ENCODE measurements around the gene PEAK3.
A peak's percentile ranks its signal among the peaks of the same experiment; 100 is the strongest.
"Not testable (repeated sequence)": the region's sequence is repeated elsewhere in the genome, so short reads cannot be mapped to it uniquely, and the experiment has no call there.

Gene PEAK3

GRCh38 chr19:2288338-2288817, 6.4 kb upstream of the PEAK3 start:
- no peak for DNase-seq

DNA sequence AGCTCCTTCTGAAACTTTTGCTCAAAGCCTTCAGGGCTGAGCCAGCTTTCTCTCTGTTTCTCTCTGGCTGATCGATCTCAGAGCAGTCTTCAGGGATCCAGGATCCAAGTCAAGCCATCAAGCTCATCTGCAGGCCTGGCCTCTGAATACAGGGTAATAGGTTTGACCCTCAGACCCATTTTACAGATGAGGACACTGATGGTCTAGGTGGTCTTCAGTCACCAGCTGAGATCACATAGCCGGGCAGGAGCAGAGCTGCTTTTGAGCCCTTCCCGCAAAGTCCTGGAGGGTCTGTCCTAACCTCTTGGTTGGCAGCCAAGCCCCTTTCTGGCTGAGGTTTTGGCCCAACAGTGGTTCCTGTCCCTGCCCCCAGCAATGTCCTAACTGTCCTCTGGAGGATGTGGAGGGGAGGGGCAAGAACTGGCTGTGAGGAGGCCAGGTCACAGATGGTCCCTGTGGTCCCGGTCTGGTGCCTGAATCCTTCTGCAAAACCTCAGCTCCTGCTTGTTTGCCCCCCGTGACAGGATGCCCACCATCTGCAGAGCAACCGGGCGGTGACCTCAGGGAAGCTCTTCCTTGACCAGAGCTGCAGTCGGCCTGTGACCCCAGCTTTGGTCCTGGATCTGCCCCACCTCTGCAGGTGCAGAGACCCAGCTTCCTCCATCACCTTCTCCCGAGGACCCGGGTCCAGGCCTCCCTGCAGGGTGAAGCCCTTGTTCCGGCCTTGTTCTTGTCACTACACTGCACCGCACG, 5.8 kb upstream of the PEAK3 start:
- no peak for DNase-seq

- no peak for DNase-seq
Measured at GRCh38 chr19:2286402-2287140, 4.6 kb upstream of the PEAK3 start.

- no peak for DNase-seq
Measured at GRCh38 chr19:2283835-2284507, 2.0 kb upstream of the PEAK3 start.

- DNase-seq = no peak
Measured at GRCh38 chr19:2282862-2283237, 875 bp upstream of the PEAK3 start.

DNA sequence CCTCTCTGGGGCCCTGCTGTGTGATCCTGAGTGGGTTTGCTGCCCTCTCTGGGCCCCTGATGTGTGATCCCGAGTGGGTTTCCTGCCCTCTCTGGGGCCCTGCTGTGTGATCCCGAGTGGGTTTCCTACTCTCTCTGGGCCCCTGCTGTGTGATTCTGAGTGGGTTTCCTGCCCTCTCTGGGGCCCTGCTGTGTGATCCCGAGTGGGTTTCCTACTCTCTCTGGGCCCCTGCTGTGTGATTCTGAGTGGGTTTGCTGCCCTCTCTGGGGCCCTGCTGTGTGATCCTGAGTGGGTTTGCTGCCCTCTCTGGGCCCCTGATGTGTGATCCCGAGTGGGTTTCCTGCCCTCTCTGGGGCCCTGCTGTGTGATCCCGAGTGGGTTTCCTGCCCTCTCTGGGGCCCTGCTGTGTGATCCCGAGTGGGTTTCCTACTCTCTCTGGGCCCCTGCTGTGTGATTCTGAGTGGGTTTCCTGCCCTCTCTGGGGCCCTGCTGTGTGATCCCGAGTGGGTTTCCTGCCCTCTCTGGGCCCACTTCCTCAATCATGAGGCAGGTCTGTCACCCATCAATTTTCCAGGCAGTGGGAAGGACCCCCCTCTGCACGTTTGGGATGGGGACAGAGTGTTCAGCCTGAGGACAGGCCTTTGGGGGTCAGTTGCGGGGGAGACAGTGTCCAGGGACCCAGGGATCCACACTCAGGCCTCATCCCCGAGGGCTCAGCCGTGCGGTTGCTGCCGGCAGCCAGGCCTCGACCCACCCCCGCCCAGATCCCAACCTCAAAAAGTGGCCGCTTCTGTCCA, 512 bp downstream of the PEAK3 start:
- not testable (repeated sequence) for DNase-seq

DNA sequence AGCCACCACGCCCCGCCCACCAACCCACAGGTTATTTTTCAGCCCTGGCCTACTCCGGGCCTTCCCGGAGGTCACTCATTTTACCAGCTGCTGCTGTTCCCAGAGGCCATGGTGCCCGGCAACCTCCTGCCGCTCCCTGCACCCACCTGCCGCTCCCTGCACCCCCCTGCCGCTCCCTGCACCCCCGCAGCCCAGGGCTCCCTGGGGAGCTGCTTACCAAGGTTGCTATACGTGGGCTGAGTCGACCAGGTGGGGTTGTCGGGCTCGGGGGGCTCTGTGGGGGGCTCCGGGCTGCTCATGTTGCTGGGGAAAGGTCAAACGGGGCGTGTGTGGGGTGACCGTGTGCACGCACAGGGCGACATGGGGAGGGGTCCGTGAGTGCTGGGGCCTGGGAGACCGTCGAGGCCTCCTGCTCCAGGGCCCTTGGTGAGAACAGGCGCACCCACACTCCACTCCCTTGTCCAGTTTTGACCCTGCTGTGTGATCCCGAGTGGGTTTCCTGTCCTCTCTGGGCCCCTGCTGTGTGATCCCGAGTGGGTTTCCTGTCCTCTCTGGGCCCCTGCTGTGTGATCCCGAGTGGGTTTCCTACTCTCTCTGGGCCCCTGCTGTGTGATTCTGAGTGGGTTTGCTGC, 1.2 kb downstream of the PEAK3 start:
- no peak for DNase-seq

DNA sequence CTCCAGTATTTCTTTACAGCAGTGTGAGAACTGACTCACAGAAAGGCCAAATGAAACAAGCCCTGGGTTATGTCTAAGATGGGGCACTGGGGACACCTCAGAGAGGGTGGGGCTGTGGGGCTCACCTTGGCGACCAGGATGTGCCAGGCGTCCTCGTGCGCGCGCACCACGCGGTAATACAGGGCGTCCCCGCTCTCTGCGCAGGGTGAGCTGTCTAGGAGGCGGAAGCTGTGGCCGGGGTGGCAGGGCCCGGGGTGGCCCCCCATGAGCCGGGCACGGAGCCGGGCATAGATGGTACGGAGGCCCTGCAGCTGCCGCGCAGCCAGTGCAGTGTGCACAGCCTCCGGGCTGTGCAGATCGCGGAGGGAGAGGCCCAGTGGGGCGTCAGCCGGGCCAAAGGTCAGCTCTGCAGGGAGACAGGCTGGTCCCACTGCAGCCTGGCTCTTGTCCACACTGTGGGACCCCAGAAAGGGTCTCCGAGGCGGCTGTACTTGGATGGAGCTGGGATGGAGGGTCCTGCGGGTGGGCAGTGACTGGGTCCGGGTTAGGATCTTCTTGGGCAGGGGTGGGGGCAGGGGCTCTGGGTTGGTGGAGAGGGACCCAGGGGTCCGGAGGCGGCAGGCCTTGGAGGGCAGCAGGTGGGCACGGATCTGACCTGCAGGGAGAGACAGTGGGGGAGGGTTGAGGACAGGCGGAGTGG, 3.4 kb downstream of the PEAK3 start:
- DNase-seq = no peak

DNA sequence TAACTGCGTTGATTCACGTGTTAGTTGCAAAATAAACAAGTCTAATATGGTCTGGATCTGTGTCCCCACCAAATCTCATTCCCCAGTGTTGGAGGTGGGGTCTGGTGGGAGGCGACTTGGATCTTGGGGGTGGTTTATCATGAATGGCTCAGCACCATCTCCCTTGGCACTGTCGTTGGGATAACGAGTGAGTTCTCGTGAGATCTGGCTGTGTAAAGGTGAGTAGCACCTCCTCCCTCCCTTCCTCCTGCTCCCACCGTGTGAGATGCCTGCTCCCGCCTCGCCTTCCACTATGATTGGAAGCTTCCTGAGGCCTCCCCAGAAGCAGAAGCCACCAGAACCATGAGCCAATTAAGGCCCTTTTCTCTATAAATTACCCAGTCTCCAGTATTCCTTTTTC, 4.8 kb downstream of the PEAK3 start:
- DNase-seq = no peak

GRCh38 chr19:2276429-2276986, 5.5 kb downstream of the PEAK3 start:
- no peak for DNase-seq

DNA sequence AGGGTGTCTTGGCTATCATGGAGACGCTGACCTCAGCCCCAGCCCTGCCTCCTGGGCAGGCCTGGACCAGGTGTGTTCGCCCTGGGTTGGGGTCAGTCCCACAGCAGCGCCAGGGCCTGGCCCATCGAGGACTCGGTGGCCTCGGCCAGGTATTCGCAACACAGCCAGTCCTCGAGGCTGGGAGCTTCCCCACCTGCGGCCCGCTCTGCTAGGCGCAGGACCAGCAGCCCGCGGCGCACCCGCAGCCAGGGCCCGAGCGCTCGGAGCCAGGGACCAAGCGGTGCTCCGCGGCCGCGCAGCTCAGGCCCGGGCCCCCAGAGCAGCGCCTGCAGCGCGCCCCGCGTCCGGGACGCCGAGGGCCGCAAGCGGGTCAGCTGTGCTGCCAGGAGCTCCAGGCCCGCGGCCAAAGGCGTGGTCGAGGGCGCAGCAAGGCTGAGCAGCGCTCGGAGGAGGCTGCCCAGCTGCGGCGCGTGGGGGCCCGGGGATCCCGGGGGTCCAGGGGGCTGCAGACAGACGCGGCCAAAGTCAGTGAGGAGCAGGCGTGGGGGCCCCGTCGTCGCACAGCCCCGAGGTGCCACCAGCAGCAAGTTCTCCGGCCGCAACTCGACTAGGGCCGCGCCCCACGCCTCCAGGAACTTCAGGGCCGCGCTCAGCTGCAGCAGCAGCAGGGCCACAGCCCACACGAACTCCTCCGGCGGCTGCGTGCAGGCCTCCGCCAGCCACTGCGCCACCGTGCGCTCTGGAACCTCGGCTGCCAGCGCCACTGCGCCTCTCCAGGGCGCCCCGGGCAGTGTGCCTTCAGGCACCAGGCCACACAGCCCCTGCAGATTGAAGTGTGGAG, 6.2 kb downstream of the PEAK3 start:
- no peak for DNase-seq

DNA sequence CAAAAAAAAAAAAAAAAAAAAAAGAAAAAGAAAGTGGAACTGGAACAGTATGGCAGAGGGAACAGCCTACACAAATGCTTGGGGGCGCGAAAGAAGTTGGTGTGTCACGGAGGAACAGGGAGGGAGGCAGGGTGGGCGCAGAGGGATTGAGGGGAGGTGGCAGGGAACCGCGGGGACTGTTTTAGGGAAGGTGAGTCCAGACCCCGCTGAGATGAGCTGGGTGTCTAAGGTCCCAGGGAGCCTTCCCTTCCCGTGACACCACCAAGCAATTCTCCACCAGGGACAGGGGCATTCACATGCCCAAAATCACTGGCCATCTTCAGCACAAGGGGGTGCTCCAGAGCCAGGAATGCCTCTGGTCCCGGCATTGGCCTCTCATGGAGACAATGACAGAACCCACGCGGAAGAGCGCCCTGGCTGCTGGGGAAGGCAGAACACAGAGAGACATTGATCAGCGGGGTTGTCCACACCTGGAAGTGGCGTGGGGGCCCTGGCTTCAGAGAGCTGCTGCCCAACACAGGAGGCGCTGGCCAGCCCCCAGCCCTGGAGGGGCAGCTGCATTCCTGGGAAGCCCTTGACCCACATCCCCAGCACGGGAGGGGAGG, 6.9 kb downstream of the PEAK3 start:
- peak; percentile 63 for DNase-seq

DNA sequence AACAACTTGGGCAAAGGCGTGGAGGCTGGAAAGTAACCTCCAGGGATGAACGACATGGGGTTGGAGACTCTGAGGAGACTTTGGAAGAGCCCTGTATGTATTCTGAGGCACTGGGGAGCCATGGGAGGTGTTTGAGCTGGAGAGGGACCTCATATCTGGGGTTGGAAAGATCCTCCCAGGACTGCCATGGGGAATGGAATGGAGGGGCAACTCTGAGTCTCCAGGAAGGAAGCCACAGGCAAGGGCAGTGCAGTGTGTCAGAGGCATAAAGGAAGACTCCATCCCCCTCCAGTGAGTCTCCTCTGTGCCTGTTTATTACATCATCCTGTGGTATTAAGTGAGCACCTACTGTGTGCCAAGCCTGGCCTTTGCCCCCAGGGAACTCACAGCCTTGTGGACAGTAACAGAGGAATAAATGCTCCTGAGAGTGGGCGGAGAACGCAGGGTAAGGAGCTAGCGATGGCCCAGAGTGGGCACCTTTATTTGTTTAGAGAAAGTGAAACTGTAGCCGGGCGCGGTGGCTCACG, 7.7 kb downstream of the PEAK3 start:
- no peak for DNase-seq

DNA sequence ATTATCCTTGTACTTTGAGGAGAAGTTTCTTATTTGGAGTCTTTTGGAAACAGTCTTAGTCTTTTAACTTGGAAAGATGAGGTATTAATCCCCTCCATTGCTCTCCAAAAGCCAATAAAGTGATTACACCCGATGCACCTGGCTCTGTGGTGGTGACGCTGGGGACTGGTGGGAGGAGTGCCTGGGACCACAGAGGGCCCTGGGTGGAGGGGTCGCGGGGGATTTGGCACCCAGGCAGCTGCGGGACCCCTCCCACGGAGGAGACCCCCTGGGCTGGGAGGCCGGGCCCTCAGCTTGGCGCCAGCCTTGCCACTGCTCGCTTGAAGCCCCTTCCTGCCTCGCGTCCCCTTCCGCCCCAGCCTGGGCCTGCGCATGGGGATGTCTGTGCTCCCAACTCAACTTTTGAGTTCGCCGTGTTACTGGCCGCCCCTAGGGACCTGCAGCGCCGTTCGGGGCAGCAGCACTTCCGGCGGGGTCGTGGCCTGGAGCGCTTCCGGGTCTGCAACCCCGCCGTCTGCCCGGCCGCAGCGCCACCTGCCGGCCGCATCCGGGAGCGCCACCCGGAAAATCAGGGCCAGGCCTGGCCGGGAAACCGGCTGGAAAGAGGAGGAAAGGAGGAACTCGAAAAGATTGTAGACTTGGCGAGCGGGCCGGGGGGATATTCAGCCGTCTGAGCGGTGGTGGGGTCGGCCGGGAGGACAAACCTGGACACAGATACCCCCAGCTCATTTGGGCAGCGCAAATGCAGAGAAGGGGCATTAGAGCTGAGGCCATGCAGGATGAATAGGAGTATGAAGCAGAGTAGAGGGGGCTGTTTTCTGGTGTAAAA, 8.4 kb downstream of the PEAK3 start:
- DNase-seq = peak; percentile 78

- DNase-seq = peak; percentile 41
Measured at GRCh38 chr19:2271234-2272103, 10.5 kb downstream of the PEAK3 start.

DNA sequence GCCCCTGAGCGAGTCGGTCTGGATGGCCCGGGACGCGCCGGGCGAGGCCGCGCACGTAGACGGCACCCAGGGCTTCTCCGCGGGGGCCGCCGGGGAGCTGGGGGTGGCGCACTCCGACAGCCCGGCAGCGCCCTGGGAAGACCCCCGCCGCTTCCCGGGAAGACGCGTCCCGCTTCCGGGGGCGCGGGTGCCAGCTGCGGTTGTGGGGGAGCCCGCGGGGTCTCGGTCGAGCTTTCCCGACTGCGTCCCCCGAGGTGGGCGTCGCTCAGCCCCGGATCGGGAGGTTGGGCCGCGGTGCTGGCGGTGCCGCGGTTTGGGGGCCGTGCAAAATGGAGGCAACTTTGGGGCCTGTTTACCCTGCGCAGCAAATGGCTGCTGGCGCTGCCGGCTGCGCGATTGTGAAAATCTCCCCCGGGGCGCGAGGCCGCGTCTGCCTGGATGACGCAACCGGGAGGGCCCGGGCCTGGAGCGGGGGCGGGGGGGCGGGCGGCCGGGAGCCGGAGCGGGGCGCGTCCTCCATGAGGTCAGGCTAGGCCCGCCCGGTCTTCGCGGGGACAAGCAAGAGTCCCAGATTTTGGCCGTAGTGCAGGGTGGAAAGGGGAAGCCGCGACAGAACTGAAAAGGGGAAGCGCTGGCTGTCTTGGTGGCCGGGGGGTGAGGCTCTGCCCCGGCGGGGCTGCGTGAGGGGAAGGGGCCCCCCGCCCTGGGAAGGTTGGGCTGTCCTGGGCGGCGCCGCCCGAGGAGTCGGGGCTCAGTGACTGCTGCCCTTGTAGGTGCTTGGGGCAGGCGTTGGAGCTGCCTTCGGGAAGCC, 11.3 kb downstream of the PEAK3 start:
- peak; percentile 79 for DNase-seq

GRCh38 chr19:2270157-2270422, 11.9 kb downstream of the PEAK3 start:
- DNase-seq = peak; percentile 55

Measured in CD4-positive, alpha-beta T cell treated with Interleukin-17A for 4 hours (primary cell).